Mesangial cell (primary cell): ENCODE data around the gene EIF2B1. TPM values are rescaled to one million over a fixed set of nuclear protein-coding genes. Genes with fewer than 3 reads are reported as not detected.

ENCODE experiments used
- total RNA-seq: library from RNA; depleted of rRNA; stranded (reverse); fragments of >200 nt; gene quantifications from 2 replicates; pipeline ENCODE4 v1.2.3, GENCODE V29; 2015

The EIF2B1 gene
- 65.8 and 95.8 TPM in 2 replicates for total RNA-seq

DNA sequence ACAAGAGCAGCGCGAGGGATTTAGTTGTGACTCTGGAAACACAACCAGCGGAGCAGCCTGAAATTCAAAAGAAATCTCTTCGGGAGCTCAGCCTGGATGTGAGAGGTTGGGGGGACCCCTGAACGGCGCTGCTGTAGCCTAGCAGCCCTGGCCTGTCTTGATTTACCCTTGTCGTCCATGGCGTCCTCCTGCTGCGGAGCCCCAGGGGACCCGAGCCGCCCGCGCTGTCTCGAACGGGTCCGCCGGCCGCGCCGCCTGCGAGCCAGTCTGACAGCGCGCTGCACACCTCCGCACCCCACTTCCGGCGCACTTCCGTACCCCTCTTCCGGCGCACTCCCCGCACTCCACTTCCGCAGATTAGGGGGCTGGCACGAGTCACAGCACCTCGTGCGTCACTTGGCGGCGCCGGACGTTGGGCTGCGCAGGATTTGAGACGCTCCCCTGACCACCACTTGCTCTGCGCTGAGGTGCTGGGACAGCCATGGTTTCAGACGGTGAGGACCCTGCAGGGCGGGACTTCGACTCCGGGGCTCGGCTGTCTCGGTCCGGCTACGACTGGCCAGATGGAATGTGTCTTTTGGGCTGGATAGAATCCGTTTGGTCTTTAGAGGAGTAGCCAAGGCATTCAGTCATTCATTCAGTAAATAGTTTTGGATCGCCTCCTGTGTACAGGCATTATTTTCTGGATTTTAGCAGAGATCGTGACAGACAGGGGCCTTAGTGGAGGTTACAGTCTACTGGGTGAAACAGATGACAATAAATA lies at the start of gene EIF2B1, which contains the start of gene GTF2H3:
Gene EIF2B1 (minus strand): TSS at position 308 of the 763 bp plus-strand sequence. CDS start 129 bp downstream, at position 179.
Gene GTF2H3 (plus strand): TSS at position 451 of the 763 bp plus-strand sequence. CDS start 31 bp downstream, at position 482.

GRCh38 chr12:123670882-123671728 lies 37.6 kb upstream of the EIF2B1 start, which contains the start of gene TCTN2:
Gene TCTN2, plus strand, starts transcription at chr12:123671113. Its CDS starts 128 bp downstream, at chr12:123671241.

DNA sequence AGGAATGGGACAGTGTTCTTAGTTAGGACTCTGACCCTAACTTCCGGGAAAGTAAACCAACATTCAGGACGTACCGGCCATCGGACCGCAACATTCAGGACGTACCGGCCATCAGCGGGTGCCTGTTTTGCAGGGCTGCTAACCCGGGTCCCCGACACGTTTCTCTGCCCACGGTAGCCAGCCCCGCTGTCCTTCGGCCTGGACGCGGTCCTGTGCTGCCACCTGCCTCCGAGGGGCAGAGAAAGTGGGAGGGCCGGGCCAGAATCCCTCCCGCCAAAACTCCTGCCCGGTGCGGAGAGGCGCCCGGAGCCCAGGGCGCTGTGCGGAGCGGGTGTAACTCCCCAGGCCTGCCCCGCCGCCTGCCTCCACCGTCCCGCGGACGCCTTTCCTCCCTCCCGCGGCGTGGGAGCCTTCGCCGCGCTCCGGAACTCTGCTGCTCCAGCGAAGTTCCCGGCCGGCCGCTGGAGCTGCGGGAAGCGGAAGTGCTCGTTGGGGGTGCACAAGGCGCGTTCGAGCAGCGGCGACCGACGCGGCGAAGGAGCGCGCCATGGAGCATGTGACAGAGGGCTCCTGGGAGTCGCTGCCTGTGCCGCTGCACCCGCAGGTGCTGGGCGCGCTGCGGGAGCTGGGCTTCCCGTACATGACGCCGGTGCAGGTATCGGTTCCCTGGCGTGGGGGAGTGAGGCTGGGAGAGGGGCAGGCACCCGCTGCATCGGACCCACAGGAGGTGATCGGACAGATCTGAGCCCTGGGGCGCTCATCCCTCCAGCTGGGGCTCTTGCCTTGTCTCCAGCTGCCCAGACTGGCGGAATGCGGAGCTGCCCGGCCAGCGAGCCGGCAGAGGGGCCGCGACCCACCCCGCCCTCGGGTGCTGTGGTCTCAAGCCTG lies 31.6 kb downstream of the EIF2B1 start, which contains the start of gene DDX55:
Gene DDX55 (plus strand): TSS at position 498 of the 888 bp plus-strand sequence. CDS start 50 bp downstream, at position 548.

Other genes with a start within 250 kb of the EIF2B1 start
- 24.6 and 55.2 TPM in 2 replicates for gene KMT5A, start 249.6 kb downstream of the EIF2B1 start, total RNA-seq
- 2.3 and 3.7 TPM in 2 replicates for gene RILPL2, start 197.0 kb downstream of the EIF2B1 start, total RNA-seq
- 12.2 and 18.1 TPM in 2 replicates for gene SNRNP35, start 175.5 kb downstream of the EIF2B1 start, total RNA-seq
- gene RILPL1, start 100.0 kb downstream of the EIF2B1 start, total RNA-seq = 7.2 and 17.4 TPM in 2 replicates
- gene TMED2, start 49.1 kb downstream of the EIF2B1 start, total RNA-seq = 114 and 161 TPM in 2 replicates
- 9.5 and 19.7 TPM in 2 replicates for gene DDX55, start 31.6 kb downstream of the EIF2B1 start, total RNA-seq
- gene GTF2H3, start 143 bp upstream of the EIF2B1 start, total RNA-seq = 24.5 and 39.8 TPM in 2 replicates
- gene TCTN2, start 37.4 kb upstream of the EIF2B1 start, total RNA-seq = 13.0 and 16.6 TPM in 2 replicates
- 13.0 and 15.5 TPM in 2 replicates for gene ATP6V0A2, start 78.7 kb upstream of the EIF2B1 start, total RNA-seq
- 0.25 TPM in 1 of 2 replicates, not detected in the other for gene DNAH10, start 128.6 kb upstream of the EIF2B1 start, total RNA-seq